ENCODE data around the gene COPZ2.

COPZ2 gene

DNA sequence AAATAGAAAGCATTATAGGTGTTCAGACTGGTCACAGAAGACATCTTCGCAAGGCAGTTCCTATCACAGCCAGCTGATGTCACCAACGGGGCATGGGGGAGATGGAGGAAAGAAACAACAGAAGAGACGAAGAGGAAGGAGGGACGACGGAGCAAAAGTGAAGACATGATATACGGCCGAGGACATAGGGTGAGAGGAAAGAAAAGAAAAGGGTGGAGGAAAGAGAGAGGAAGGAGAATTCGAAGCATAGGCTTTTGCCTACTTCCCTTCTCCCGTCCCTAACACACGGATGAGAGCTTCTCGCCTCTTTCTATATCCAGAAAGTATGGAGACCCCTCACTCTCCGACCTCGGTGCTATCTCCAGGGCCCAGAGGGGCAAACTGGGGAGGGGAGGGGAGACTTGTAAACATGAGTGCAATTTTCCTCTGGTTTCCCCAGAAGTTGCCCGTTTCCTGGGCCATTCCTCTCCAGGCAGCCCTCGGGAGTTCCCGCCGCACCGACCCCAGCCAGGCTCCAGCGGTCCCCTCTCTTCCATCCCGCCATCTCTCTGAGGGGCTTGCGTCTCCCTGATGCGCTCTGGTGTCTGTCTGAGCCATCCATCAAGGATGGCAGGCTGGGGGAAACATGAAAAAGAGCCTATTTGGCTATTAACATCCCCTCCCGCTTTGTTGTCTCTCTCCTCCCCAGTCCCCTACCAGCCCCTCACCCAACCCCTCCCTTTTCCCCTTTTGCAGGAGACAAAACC, 26.0 kb downstream of the COPZ2 start (continued):
- TF ChIP-seq KLF8 (tag by site-specific recombination; IDR thresholded peaks at IDR 0.05) (no peak), SCRT2 (tag by site-specific recombination; IDR thresholded peaks at IDR 0.05) (no peak), ZNF202 (tag by site-specific recombination; IDR thresholded peaks at IDR 0.05; ENCODE audit: borderline replicate concordance) (no peak), ZNF768 (tag by site-specific recombination; IDR thresholded peaks at IDR 0.05) (no peak), ZBTB17 (tag by site-specific recombination; IDR thresholded peaks at IDR 0.05) (peak; percentile 66), ZNF433 (tag by site-specific recombination; IDR thresholded peaks at IDR 0.05; ENCODE audit: low read depth) (no peak), ZNF544 (tag by site-specific recombination; IDR thresholded peaks at IDR 0.05) (no peak), ZNF658 (tag by site-specific recombination; IDR thresholded peaks at IDR 0.05) (no peak), ZNF626 (tag by site-specific recombination; IDR thresholded peaks at IDR 0.05) (no peak), ZNF510 (tag by site-specific recombination; IDR thresholded peaks at IDR 0.05; ENCODE audit: insufficient replicate concordance) (no peak), ZNF529 (tag by site-specific recombination; IDR thresholded peaks at IDR 0.05; ENCODE audit: insufficient replicate concordance) (no peak), ZNF629 (tag by site-specific recombination; IDR thresholded peaks at IDR 0.05) (peak; percentile 37; the same call in 1 of the 2 replicates), SP2 (tag by site-specific recombination; IDR thresholded peaks at IDR 0.05) (peak; percentile 41), ZFP41 (tag by site-specific recombination; IDR thresholded peaks at IDR 0.05; ENCODE audit: borderline replicate concordance) (no peak), ZSCAN23 (tag by site-specific recombination; IDR thresholded peaks at IDR 0.05) (no peak; the same call in 1 of the 2 replicates), MYNN (tag by site-specific recombination; IDR thresholded peaks at IDR 0.05; ENCODE audit: borderline replicate concordance) (no peak), SP7 (tag by site-specific recombination; IDR thresholded peaks at IDR 0.05) (peak; percentile 58), ZNF214 (tag by site-specific recombination; IDR thresholded peaks at IDR 0.05; ENCODE audit: borderline replicate concordance) (no peak)
- TF ChIP-seq, protein P1, sequence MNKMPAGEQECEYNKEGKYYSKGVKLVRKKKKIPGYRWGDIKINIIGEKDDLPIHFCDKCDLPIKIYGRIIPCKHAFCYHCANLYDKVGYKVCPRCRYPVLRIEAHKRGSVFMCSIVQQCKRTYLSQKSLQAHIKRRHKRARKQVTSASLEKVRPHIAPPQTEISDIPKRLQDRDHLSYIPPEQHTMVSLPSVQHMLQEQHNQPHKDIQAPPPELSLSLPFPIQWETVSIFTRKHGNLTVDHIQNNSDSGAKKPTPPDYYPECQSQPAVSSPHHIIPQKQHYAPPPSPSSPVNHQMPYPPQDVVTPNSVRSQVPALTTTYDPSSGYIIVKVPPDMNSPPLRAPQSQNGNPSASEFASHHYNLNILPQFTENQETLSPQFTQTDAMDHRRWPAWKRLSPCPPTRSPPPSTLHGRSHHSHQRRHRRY (tag by site-specific recombination; IDR thresholded peaks at IDR 0.05), result no peak
- TF ChIP-seq, protein P2, sequence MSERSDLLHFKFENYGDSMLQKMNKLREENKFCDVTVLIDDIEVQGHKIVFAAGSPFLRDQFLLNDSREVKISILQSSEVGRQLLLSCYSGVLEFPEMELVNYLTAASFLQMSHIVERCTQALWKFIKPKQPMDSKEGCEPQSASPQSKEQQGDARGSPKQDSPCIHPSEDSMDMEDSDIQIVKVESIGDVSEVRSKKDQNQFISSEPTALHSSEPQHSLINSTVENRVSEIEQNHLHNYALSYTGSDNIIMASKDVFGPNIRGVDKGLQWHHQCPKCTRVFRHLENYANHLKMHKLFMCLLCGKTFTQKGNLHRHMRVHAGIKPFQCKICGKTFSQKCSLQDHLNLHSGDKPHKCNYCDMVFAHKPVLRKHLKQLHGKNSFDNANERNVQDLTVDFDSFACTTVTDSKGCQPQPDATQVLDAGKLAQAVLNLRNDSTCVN (tag by site-specific recombination; optimal IDR thresholded peaks at IDR 0.05), result no peak
- TF ChIP-seq, protein P3, sequence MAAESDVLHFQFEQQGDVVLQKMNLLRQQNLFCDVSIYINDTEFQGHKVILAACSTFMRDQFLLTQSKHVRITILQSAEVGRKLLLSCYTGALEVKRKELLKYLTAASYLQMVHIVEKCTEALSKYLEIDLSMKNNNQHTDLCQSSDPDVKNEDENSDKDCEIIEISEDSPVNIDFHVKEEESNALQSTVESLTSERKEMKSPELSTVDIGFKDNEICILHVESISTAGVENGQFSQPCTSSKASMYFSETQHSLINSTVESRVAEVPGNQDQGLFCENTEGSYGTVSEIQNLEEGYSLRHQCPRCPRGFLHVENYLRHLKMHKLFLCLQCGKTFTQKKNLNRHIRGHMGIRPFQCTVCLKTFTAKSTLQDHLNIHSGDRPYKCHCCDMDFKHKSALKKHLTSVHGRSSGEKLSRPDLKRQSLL (tag by site-specific recombination; IDR thresholded peaks at IDR 0.05), result no peak; the same call in 1 of the 2 replicates
- TF ChIP-seq, protein P4, sequence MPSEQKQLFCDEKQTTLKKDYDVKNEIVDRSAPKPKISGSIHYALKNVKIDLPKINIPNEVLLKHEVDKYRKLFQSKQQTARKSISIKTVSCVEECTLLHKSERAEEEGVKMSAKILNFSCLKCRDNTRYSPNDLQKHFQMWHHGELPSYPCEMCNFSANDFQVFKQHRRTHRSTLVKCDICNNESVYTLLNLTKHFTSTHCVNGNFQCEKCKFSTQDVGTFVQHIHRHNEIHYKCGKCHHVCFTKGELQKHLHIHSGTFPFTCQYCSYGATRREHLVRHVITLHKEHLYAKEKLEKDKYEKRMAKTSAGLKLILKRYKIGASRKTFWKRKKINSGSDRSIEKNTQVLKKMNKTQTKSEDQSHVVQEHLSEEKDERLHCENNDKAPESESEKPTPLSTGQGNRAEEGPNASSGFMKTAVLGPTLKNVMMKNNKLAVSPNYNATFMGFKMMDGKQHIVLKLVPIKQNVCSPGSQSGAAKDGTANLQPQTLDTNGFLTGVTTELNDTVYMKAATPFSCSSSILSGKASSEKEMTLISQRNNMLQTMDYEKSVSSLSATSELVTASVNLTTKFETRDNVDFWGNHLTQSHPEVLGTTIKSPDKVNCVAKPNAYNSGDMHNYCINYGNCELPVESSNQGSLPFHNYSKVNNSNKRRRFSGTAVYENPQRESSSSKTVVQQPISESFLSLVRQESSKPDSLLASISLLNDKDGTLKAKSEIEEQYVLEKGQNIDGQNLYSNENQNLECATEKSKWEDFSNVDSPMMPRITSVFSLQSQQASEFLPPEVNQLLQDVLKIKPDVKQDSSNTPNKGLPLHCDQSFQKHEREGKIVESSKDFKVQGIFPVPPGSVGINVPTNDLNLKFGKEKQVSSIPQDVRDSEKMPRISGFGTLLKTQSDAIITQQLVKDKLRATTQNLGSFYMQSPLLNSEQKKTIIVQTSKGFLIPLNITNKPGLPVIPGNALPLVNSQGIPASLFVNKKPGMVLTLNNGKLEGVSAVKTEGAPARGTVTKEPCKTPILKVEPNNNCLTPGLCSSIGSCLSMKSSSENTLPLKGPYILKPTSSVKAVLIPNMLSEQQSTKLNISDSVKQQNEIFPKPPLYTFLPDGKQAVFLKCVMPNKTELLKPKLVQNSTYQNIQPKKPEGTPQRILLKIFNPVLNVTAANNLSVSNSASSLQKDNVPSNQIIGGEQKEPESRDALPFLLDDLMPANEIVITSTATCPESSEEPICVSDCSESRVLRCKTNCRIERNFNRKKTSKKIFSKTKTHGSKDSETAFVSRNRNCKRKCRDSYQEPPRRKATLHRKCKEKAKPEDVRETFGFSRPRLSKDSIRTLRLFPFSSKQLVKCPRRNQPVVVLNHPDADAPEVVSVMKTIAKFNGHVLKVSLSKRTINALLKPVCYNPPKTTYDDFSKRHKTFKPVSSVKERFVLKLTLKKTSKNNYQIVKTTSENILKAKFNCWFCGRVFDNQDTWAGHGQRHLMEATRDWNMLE (tag by site-specific recombination; conservative IDR thresholded peaks at IDR 0.05; ENCODE audit: low read depth), result no peak
- TF ChIP-seq, protein P5, sequence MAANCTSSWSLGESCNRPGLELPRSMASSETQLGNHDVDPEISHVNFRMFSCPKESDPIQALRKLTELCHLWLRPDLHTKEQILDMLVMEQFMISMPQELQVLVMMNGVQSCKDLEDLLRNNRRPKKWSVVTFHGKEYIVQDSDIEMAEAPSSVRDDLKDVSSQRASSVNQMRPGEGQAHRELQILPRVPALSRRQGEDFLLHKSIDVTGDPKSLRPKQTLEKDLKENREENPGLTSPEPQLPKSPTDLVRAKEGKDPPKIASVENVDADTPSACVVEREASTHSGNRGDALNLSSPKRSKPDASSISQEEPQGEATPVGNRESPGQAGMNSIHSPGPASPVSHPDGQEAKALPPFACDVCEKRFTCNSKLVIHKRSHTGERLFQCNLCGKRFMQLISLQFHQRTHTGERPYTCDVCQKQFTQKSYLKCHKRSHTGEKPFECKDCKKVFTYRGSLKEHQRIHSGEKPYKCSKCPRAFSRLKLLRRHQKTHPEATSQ (tag by site-specific recombination; IDR thresholded peaks at IDR 0.05), result no peak
- TF ChIP-seq, protein P6, sequence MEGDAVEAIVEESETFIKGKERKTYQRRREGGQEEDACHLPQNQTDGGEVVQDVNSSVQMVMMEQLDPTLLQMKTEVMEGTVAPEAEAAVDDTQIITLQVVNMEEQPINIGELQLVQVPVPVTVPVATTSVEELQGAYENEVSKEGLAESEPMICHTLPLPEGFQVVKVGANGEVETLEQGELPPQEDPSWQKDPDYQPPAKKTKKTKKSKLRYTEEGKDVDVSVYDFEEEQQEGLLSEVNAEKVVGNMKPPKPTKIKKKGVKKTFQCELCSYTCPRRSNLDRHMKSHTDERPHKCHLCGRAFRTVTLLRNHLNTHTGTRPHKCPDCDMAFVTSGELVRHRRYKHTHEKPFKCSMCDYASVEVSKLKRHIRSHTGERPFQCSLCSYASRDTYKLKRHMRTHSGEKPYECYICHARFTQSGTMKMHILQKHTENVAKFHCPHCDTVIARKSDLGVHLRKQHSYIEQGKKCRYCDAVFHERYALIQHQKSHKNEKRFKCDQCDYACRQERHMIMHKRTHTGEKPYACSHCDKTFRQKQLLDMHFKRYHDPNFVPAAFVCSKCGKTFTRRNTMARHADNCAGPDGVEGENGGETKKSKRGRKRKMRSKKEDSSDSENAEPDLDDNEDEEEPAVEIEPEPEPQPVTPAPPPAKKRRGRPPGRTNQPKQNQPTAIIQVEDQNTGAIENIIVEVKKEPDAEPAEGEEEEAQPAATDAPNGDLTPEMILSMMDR (tag by site-specific recombination; IDR thresholded peaks at IDR 0.05), result peak; percentile 78
- TF ChIP-seq, protein P7, sequence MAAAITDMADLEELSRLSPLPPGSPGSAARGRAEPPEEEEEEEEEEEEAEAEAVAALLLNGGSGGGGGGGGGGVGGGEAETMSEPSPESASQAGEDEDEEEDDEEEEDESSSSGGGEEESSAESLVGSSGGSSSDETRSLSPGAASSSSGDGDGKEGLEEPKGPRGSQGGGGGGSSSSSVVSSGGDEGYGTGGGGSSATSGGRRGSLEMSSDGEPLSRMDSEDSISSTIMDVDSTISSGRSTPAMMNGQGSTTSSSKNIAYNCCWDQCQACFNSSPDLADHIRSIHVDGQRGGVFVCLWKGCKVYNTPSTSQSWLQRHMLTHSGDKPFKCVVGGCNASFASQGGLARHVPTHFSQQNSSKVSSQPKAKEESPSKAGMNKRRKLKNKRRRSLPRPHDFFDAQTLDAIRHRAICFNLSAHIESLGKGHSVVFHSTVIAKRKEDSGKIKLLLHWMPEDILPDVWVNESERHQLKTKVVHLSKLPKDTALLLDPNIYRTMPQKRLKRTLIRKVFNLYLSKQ (tag by site-specific recombination; IDR thresholded peaks at IDR 0.05; ENCODE audit: borderline replicate concordance), result no peak
